ENCODE results near the gene ATP8B4. TPM values are rescaled to one million over a fixed set of nuclear protein-coding genes. Genes with fewer than 3 reads are reported as not detected.
A peak's percentile ranks its signal among the peaks of the same experiment; 100 is the strongest.

The ATP8B4 gene
- total and polyA plus RNA-seq, 2 experiments from 2014 or later, result 0.89 to 1.5 TPM

GRCh38 chr15:50061503-50061902 is 57.5 kb downstream of the ATP8B4 start:
- Histone ChIP-seq H3K9me3 (ENCODE audit: low read depth) (no peaks in the 10 kb centered on the region), H3K4me2 (ENCODE audit: unreplicated experiment) (no peak overlapping the region), H3K36me3 (ENCODE audit: low read depth) (no peaks in the 10 kb centered on the region), H3K79me2 (ENCODE audit: insufficient read depth) (no peaks in the 10 kb centered on the region), H3K27me3 (replicated peaks; ENCODE audit: insufficient read depth) (no peaks in the 10 kb centered on the region), H3K9me2 (ENCODE audit: insufficient read depth) (no peaks in the 10 kb centered on the region), H3K9ac (no peak overlapping the region), H3K4me1 (ENCODE audit: insufficient read depth) (peaks cover 16% of the 10 kb centered on the region; the same call in 1 of the 2 replicates), H2AFZ (no peak overlapping the region), H4K20me1 (ENCODE audit: insufficient read depth) (no peaks in the 10 kb centered on the region), H3K4me3 (no peak overlapping the region), H3K27ac (no peak overlapping the region), H3F3A (ENCODE audit: insufficient read depth) (peaks cover 8% of the 10 kb centered on the region; the same call in 1 of the 2 replicates)
- in situ Hi-C loops (cut with MboI), result no loop called here
- DNase-seq, result no peak
- no peak for TF ChIP-seq EZH2phosphoT487 (IDR thresholded peaks at IDR 0.05; ENCODE audit: insufficient read depth, low read depth)
- no peak for TF ChIP-seq EZH2 (IDR thresholded peaks at IDR 0.05; ENCODE audit: insufficient read depth, poor library complexity, severe bottlenecking)

- Histone ChIP-seq H3K36me3 (ENCODE audit: low read depth) (no peaks in the 10 kb centered on the region), H3K9ac (peak overlapping the region; percentile 44), H4K20me1 (ENCODE audit: insufficient read depth) (no peaks in the 10 kb centered on the region), H3K9me3 (ENCODE audit: low read depth) (no peaks in the 10 kb centered on the region), H3K4me2 (ENCODE audit: unreplicated experiment) (peak overlapping the region; percentile 42), H3K4me1 (ENCODE audit: insufficient read depth) (peaks cover 25% of the 10 kb centered on the region), H3K27ac (no peak overlapping the region), H3K79me2 (ENCODE audit: insufficient read depth) (no peaks in the 10 kb centered on the region), H3K9me2 (ENCODE audit: insufficient read depth) (no peaks in the 10 kb centered on the region), H3K27me3 (replicated peaks; ENCODE audit: insufficient read depth) (no peaks in the 10 kb centered on the region), H3F3A (ENCODE audit: insufficient read depth) (peaks cover 23% of the 10 kb centered on the region), H3K4me3 (peak overlapping the region; percentile 41), H2AFZ (peak overlapping the region; percentile 87)
- WGBS, 2 experiments (ENCODE audit: low coverage in 1 of 2, low lambda C conversion rate in 2 of 2, missing lambda C conversion rate in 2 of 2), result 23 to 24% methylated on average over 5 of the region's 5 CpGs
- peak; percentile 60 for DNase-seq
- in situ Hi-C loops (cut with MboI), result no loop called here
- no peak for TF ChIP-seq EZH2 (IDR thresholded peaks at IDR 0.05; ENCODE audit: insufficient read depth, poor library complexity, severe bottlenecking)
- no peak for TF ChIP-seq EZH2phosphoT487 (IDR thresholded peaks at IDR 0.05; ENCODE audit: insufficient read depth, low read depth)
Observed at GRCh38 chr15:50059883-50060282, 59.1 kb downstream of the ATP8B4 start.

GRCh38 chr15:50059203-50059772 is 59.7 kb downstream of the ATP8B4 start:
- Histone ChIP-seq H3F3A (ENCODE audit: insufficient read depth) (peaks cover 29% of the 10 kb centered on the region), H3K9ac (no peak overlapping the region; the same call in 1 of the 2 replicates), H3K4me2 (ENCODE audit: unreplicated experiment) (peak overlapping the region; percentile 42), H3K27ac (no peak overlapping the region), H3K27me3 (replicated peaks; ENCODE audit: insufficient read depth) (no peaks in the 10 kb centered on the region), H3K9me2 (ENCODE audit: insufficient read depth) (no peaks in the 10 kb centered on the region), H3K79me2 (ENCODE audit: insufficient read depth) (no peaks in the 10 kb centered on the region), H3K4me1 (ENCODE audit: insufficient read depth) (peaks cover 27% of the 10 kb centered on the region), H3K9me3 (ENCODE audit: low read depth) (no peaks in the 10 kb centered on the region), H4K20me1 (ENCODE audit: insufficient read depth) (no peaks in the 10 kb centered on the region), H3K36me3 (ENCODE audit: low read depth) (no peaks in the 10 kb centered on the region), H2AFZ (peak overlapping the region; percentile 87), H3K4me3 (peak overlapping the region; percentile 41; the same call in 1 of the 2 replicates)
- 78% methylated on average over 5 of the region's 5 CpGs for WGBS, 2 experiments (ENCODE audit: low coverage in 1 of 2, low lambda C conversion rate in 2 of 2, missing lambda C conversion rate in 2 of 2)
- in situ Hi-C loops (cut with MboI), result no loop called here
- TF ChIP-seq EZH2phosphoT487 (IDR thresholded peaks at IDR 0.05; ENCODE audit: insufficient read depth, low read depth), result no peak
- TF ChIP-seq EZH2 (IDR thresholded peaks at IDR 0.05; ENCODE audit: insufficient read depth, poor library complexity, severe bottlenecking), result no peak
- DNase-seq, result no peak

DNA sequence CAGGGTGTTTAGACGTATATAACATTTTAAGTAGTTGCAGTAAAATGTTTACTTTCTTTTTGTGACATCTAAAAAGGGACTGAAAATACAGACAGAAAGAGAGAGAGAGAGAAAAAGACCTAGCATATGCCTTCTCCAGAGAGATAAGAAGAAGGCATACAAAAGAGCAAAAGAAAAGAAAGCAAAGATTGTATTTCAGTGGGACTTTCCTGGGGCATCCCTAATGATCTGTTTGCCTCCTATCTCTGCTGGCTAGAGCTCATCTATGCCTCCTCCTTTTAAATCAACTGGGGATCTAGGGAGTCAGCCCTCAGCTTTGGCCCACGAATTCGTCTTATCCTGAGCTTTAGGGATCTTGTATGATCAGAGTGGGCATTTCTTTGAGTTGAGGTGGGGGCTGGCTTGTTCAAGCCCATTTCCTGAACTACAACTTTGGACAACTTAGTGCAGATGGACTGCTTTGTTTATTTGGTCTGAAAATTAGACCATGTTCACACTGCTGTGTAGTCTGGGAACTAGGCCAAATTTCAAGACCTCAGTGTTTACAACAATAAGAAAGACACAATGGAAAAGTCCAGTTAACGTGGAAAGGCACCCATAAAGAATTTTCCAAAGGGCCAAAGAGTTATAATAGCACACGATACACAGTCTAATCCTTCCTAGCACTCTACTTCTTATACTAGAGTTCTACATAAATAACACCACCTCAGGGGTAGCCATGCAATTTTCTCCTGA is 61.0 kb downstream of the ATP8B4 start:
- peaks cover 39% of the 10 kb centered on the region for H3K4me1 ChIP-seq (ENCODE audit: insufficient read depth)
- no peaks in the 10 kb centered on the region for H3K27me3 ChIP-seq (replicated peaks; ENCODE audit: insufficient read depth)
- DNase-seq, result peak; percentile 31
- H3K9ac ChIP-seq, result no peak overlapping the region
- TF ChIP-seq EZH2 (IDR thresholded peaks at IDR 0.05; ENCODE audit: insufficient read depth, poor library complexity, severe bottlenecking) (no peak), EZH2phosphoT487 (IDR thresholded peaks at IDR 0.05; ENCODE audit: insufficient read depth, low read depth) (no peak)
- WGBS, 2 experiments (ENCODE audit: low coverage in 1 of 2, low lambda C conversion rate in 2 of 2, missing lambda C conversion rate in 2 of 2), result 35 to 38% methylated on average over 5 of the region's 5 CpGs
- no peaks in the 10 kb centered on the region for H3K9me3 ChIP-seq (ENCODE audit: low read depth)
- H3F3A ChIP-seq (ENCODE audit: insufficient read depth), result peaks cover 41% of the 10 kb centered on the region
- H2AFZ ChIP-seq, result peak overlapping the region; percentile 60
- H3K27ac ChIP-seq, result no peak overlapping the region
- H3K9me2 ChIP-seq (ENCODE audit: insufficient read depth), result no peaks in the 10 kb centered on the region
- H3K36me3 ChIP-seq (ENCODE audit: low read depth), result no peaks in the 10 kb centered on the region
- no peaks in the 10 kb centered on the region for H4K20me1 ChIP-seq (ENCODE audit: insufficient read depth)
- in situ Hi-C loops (cut with MboI), result no loop called here
- H3K79me2 ChIP-seq (ENCODE audit: insufficient read depth), result no peaks in the 10 kb centered on the region
- H3K4me3 ChIP-seq, result no peak overlapping the region
- H3K4me2 ChIP-seq (ENCODE audit: unreplicated experiment), result no peak overlapping the region

Measured in GM23248 (cell line).